HG03095 (cell line): ENCODE results near the gene LRRC10B.

Experiments
- ATAC-seq: cut with Tn5 transposase; IDR thresholded peaks from one replicate; pipeline ENCODE4 v1.9.1; 2021; ENCODE audit warnings: moderate library complexity; ENCODE audit not compliant: unreplicated experiment

The LRRC10B gene

GRCh38 chr11:61528114-61528513 lies 19.6 kb downstream of the LRRC10B start:
- no peak for ATAC-seq

GRCh38 chr11:61529537-61530225 lies 21.1 kb downstream of the LRRC10B start:
- no peak for ATAC-seq

GRCh38 chr11:61531044-61531443 lies 22.5 kb downstream of the LRRC10B start:
- ATAC-seq, result no peak

GRCh38 chr11:61532134-61533038 lies 23.8 kb downstream of the LRRC10B start:
- ATAC-seq, result no peak

GRCh38 chr11:61533039-61533375 lies 24.5 kb downstream of the LRRC10B start:
- ATAC-seq, result no peak

GRCh38 chr11:61533401-61533800 lies 24.9 kb downstream of the LRRC10B start:
- ATAC-seq, result no peak

- no peak for ATAC-seq
These were observed 25.7 kb downstream of the LRRC10B start for GRCh38 chr11:61534025-61534932.

GRCh38 chr11:61534933-61535839 lies 26.6 kb downstream of the LRRC10B start:
- ATAC-seq, result no peak

GRCh38 chr11:61535998-61536675 lies 27.6 kb downstream of the LRRC10B start:
- ATAC-seq, result no peak

GRCh38 chr11:61536676-61537270 lies 28.2 kb downstream of the LRRC10B start:
- no peak for ATAC-seq

GRCh38 chr11:61537326-61537725 lies 28.8 kb downstream of the LRRC10B start:
- no peak for ATAC-seq

- ATAC-seq, result no peak
These were observed 30.1 kb downstream of the LRRC10B start for GRCh38 chr11:61538636-61538961.

- no peak for ATAC-seq
These were observed 30.5 kb downstream of the LRRC10B start for GRCh38 chr11:61539006-61539405.

GRCh38 chr11:61539831-61540357 lies 31.3 kb downstream of the LRRC10B start:
- ATAC-seq, result no peak

GRCh38 chr11:61540528-61540927 lies 32.0 kb downstream of the LRRC10B start:
- no peak for ATAC-seq

GRCh38 chr11:61541598-61541997 lies 33.0 kb downstream of the LRRC10B start:
- no peak for ATAC-seq

- ATAC-seq, result no peak
These were observed 33.5 kb downstream of the LRRC10B start for GRCh38 chr11:61542024-61542461.

GRCh38 chr11:61542705-61543104 lies 34.2 kb downstream of the LRRC10B start:
- no peak for ATAC-seq
